IMR-90 (cell line): ENCODE results near the gene MFSD6L. TPM values are rescaled to one million over a fixed set of nuclear protein-coding genes. Genes with fewer than 3 reads are reported as not detected.

Source experiments
- ATAC-seq: fragments of 200-7000 bp; cut with Tn5 transposase; 2 replicates; pipeline ENCODE4 v1.9.1; 2020; ENCODE audit warnings: low read depth, mild to moderate bottlenecking, moderate library complexity
- BruUV-seq: library from RNA; stranded (reverse); fragments of 400-500 nt; replicated peaks from 2 replicates; lab custom pipeline; 2021; lab: Mats Ljungman, UMichigan
- CTCF ChIA-PET: fragments of 300-600 bp; formaldehyde crosslinking; extraction: SDS; loops from one replicate; lab custom pipeline; 2021; ENCODE audit warnings: antibody characterized with exemption; lab: Yijun Ruan, JAX
- POLR2A ChIA-PET: fragments of 300-600 bp; sonication (Branson Sonifier 250); formaldehyde crosslinking; loops from one replicate; lab custom pipeline; 2022; ENCODE audit warnings: antibody characterized with exemption; ENCODE audit not compliant: unreplicated experiment; lab: Charles Lee
- DNase-seq: peaks from one replicate; pipeline ENCODE4 v3.0.0; 2013
- H2AFZ ChIP-seq: replicated peaks from 2 replicates; pipeline ENCODE3; 2013; ENCODE audit warnings: low read length, mild to moderate bottlenecking; ENCODE audit not compliant: poor library complexity
- H2AK5ac ChIP-seq: 2 replicates; pipeline ENCODE4 v1.6.1; 2013; ENCODE audit warnings: low read depth, low read length, inconsistent platforms
- H2AK9ac ChIP-seq: replicated peaks from 2 replicates; pipeline ENCODE3; 2013; ENCODE audit warnings: mild to moderate bottlenecking, low read depth, low read length, moderate library complexity; ENCODE audit not compliant: poor library complexity
- H2BK120ac ChIP-seq: 2 replicates; pipeline ENCODE4 v1.6.1; 2013; ENCODE audit warnings: low read depth, low read length, inconsistent platforms
- H2BK15ac ChIP-seq: 3 replicates; pipeline ENCODE4 v1.6.1; 2013; ENCODE audit warnings: low read depth, low read length, inconsistent platforms
- H2BK20ac ChIP-seq: 2 replicates; pipeline ENCODE4 v1.6.1; 2013; ENCODE audit warnings: low read depth, mild to moderate bottlenecking, inconsistent platforms, low read length, moderate library complexity
- H2BK5ac ChIP-seq: 2 replicates; pipeline ENCODE4 v1.6.1; 2013; ENCODE audit warnings: mild to moderate bottlenecking, low read depth, low read length, inconsistent platforms; ENCODE audit not compliant: poor library complexity, severe bottlenecking
- H3K14ac ChIP-seq: replicated peaks from 2 replicates; pipeline ENCODE4 v1.6.1; 2013; ENCODE audit warnings: low read depth, low read length, inconsistent platforms
- H3K18ac ChIP-seq: 2 replicates; pipeline ENCODE4 v1.6.1; 2013; ENCODE audit warnings: low read depth, low read length, control low read depth
- H3K23ac ChIP-seq: 2 replicates; pipeline ENCODE4 v1.6.1; 2013; ENCODE audit warnings: low read depth, low read length, inconsistent platforms
- H3K27ac ChIP-seq: 2 replicates; pipeline ENCODE4 v1.5.1; 2013; ENCODE audit warnings: mild to moderate bottlenecking, control low read depth, low read length; ENCODE audit not compliant: insufficient read depth
- H3K27me3 ChIP-seq: 2 replicates; pipeline ENCODE4 v1.6.1; 2013; ENCODE audit warnings: low read length; ENCODE audit not compliant: control insufficient read depth, insufficient read depth
- H3K36me3 ChIP-seq: 2 replicates; pipeline ENCODE4 v1.6.1; 2013; ENCODE audit warnings: low read length, mixed read lengths; ENCODE audit not compliant: control insufficient read depth, insufficient read depth
- H3K4ac ChIP-seq: 2 replicates; pipeline ENCODE4 v1.6.1; 2013; ENCODE audit warnings: low read depth, low read length, inconsistent platforms
- H3K4me1 ChIP-seq: 2 replicates; pipeline ENCODE4 v1.6.1; 2013; ENCODE audit warnings: low read length, mixed read lengths; ENCODE audit not compliant: control insufficient read depth, insufficient read depth
- H3K4me2 ChIP-seq: 2 replicates; pipeline ENCODE4 v1.6.1; 2013; ENCODE audit warnings: low read depth, mild to moderate bottlenecking, control low read depth, low read length, moderate library complexity
- H3K4me3 ChIP-seq: 2 replicates; pipeline ENCODE4 v1.5.1; 2013; ENCODE audit warnings: low read depth, mild to moderate bottlenecking, control low read depth, low read length, moderate library complexity; ENCODE audit not compliant: insufficient read depth
- H3K56ac ChIP-seq: 2 replicates; pipeline ENCODE4 v1.6.1; 2013; ENCODE audit warnings: low read length, inconsistent platforms; ENCODE audit not compliant: insufficient read depth; ENCODE audit errors: extremely low read depth
- H3K79me1 ChIP-seq, 2 experiments: 2 replicates each; pipeline ENCODE4 v1.6.1; 2013; ENCODE audit warnings: low read length in 2 of 2, inconsistent platforms in 1 of 2, low read depth in 1 of 2
- H3K9ac ChIP-seq: 2 replicates; pipeline ENCODE4 v1.6.1; 2013; ENCODE audit warnings: low read depth, low read length, control low read depth
- H3K9me1 ChIP-seq: 2 replicates; pipeline ENCODE4 v1.6.1; 2013; ENCODE audit warnings: low read length, inconsistent platforms; ENCODE audit not compliant: insufficient read depth
- H3K9me3 ChIP-seq: 2 replicates; pipeline ENCODE4 v1.6.1; 2013; ENCODE audit warnings: low read length; ENCODE audit not compliant: control insufficient read depth, insufficient read depth
- H4K20me1 ChIP-seq: 2 replicates; pipeline ENCODE4 v1.6.1; 2013; ENCODE audit warnings: low read length, inconsistent platforms; ENCODE audit not compliant: insufficient read depth
- H4K5ac ChIP-seq: 2 replicates; pipeline ENCODE4 v1.6.1; 2013; ENCODE audit warnings: mild to moderate bottlenecking, low read depth, low read length, control low read depth
- H4K8ac ChIP-seq, 2 experiments: 2 replicates each; pipeline ENCODE4 v1.6.1; 2013; ENCODE audit warnings: low read depth in 2 of 2, low read length in 2 of 2, control low read depth in 1 of 2, inconsistent platforms in 1 of 2
- H4K91ac ChIP-seq: 2 replicates; pipeline ENCODE4 v1.6.1; 2013; ENCODE audit warnings: low read depth, low read length, inconsistent platforms; ENCODE audit not compliant: insufficient read depth
- ELK1 ChIP-seq: fragments of 150-350 bp; IDR thresholded peaks from 2 replicates; pipeline ENCODE4 v1.6.1; 2016; ENCODE audit warnings: low read depth, mild to moderate bottlenecking, low read length, moderate library complexity, borderline replicate concordance
- FOS ChIP-seq: fragments of 150-350 bp; IDR thresholded peaks from 2 replicates; pipeline ENCODE4 v1.6.1; 2016; ENCODE audit warnings: low read depth, low read length
- MXI1 ChIP-seq: IDR thresholded peaks from 2 replicates; pipeline ENCODE4 v1.6.1; 2012; ENCODE audit warnings: low read depth, mild to moderate bottlenecking, low read length, moderate library complexity, borderline replicate concordance
- NFE2L2 ChIP-seq: fragments of 150-350 bp; IDR thresholded peaks from 2 replicates; pipeline ENCODE4 v1.6.1; 2016; ENCODE audit warnings: low read depth, mild to moderate bottlenecking, low read length
- RAD21 ChIP-seq: IDR thresholded peaks from 2 replicates; pipeline ENCODE4 v1.6.1; 2012; ENCODE audit warnings: low read length, improper control_type of control experiment
- RFX5 ChIP-seq: IDR thresholded peaks from 2 replicates; pipeline ENCODE4 v1.8.0; 2012; ENCODE audit warnings: low read depth, mild to moderate bottlenecking, low read length, moderate library complexity
- USF2 ChIP-seq: fragments of 150-350 bp; IDR thresholded peaks from 2 replicates; pipeline ENCODE4 v1.6.1; 2017; ENCODE audit warnings: mild to moderate bottlenecking, antibody characterized with exemption, low read length, low read depth
- WGBS, 2 experiments: methylation state at CpG; one replicate each; pipeline versions ENCODE4 v1.1.5 to v1.1.7; 2013; ENCODE audit warnings: missing lambda C conversion rate in 2 of 2; ENCODE audit not compliant: insufficient read length in 1 of 2; ENCODE audit errors: extremely low coverage in 2 of 2; 5-methylcytosine and 5-hydroxymethylcytosine counted together
- dilution Hi-C: fragments of 300-500 bp; cut with HindIII; formaldehyde crosslinking; loops from one replicate; pipeline ENCODE4 v1.14.3; 2018; ENCODE audit warnings: low sequenced_read_pairs; ENCODE audit not compliant: unreplicated experiment
- in situ Hi-C: fragments of 300-500 bp; cut with MboI; formaldehyde crosslinking; loops from 3 replicates; pipeline ENCODE4 v1.14.3; 2019; ENCODE audit warnings: low sequenced_read_pairs, inconsistent platforms, mixed read lengths
- intact Hi-C: fragments of 100-400 bp; cut with micrococcal nuclease; formaldehyde crosslinking; loops from 2 replicates; pipeline ENCODE4 v1.10.0; 2022
- polyA plus RNA-seq, 3 experiments: library from polyadenylated mRNA; depleted of rRNA; stranded (reverse); fragments of >200 nt; gene quantifications; 2 replicates each; pipeline ENCODE4 v1.2.3, GENCODE V29; 2012; ENCODE audit warnings: low replicate concordance in 1 of 3
- total RNA-seq: library from RNA; depleted of rRNA; stranded (reverse); fragments of >200 nt; gene quantifications from 2 replicates; pipeline ENCODE4 v1.2.3, GENCODE V29; 2012

The MFSD6L gene
- total and polyA plus RNA-seq, 2 of the 4 experiments (the other 2 are of a cell fraction): not detected

- Histone ChIP-seq H2AFZ (no peak overlapping the region), H3K4me1 (no peaks in the 10 kb centered on the region), H2BK15ac (no peak overlapping the region), H3K9me3 (no peaks in the 10 kb centered on the region; the same call in 1 of the 2 replicates), H4K8ac (no peak overlapping the region), H3K9ac (no peak overlapping the region), H2BK5ac (no peak overlapping the region), H4K91ac (no peak overlapping the region), H4K5ac (no peak overlapping the region), H3K4me2 (no peak overlapping the region), H4K20me1 (no peaks in the 10 kb centered on the region), H3K4ac (no peak overlapping the region), H3K36me3 (no peaks in the 10 kb centered on the region), H3K27ac (no peak overlapping the region), H3K23ac (no peak overlapping the region), H3K56ac (no peak overlapping the region), H2BK120ac (no peak overlapping the region), H3K18ac (no peak overlapping the region), H3K79me1 (no peaks in the 10 kb centered on the region), H3K14ac (no peak overlapping the region), H3K27me3 (no peaks in the 10 kb centered on the region), H2AK5ac (no peak overlapping the region), H3K4me3 (no peak overlapping the region), H2AK9ac (no peak overlapping the region), H2BK20ac (no peak overlapping the region), H3K9me1 (no peaks in the 10 kb centered on the region)
- intact Hi-C loops: no loop called here
- ATAC-seq: no peak
- DNase-seq: no peak
- ChIA-PET POLR2A (no interaction called here), CTCF (no interaction called here)
- TF ChIP-seq RFX5: no peak
- no peak for TF ChIP-seq RAD21
- TF ChIP-seq NFE2L2: no peak
- TF ChIP-seq FOS: no peak
- no peak for TF ChIP-seq USF2
- no peak for TF ChIP-seq ELK1
- TF ChIP-seq MXI1: no peak
- no TSS peak for BruUV-seq
- 48% methylated on average over 3 of the region's 10 CpGs; no CpG with 5 or more reads in 1 of the 2 experiments for WGBS, 2 experiments
- dilution Hi-C loops: no loop called here
- in situ Hi-C loops: no loop called here
Observed at GRCh38 chr17:8830141-8830540, 31.0 kb upstream of the MFSD6L start.
